SH-SY5Y (cell line): ENCODE data around the gene MGAT4C.

Experiments
- GATA2 ChIP-seq: IDR thresholded peaks from 2 replicates; pipeline ENCODE4 v1.6.1; 2011; ENCODE audit warnings: mild to moderate bottlenecking, low read depth, low read length
- GATA3 ChIP-seq: IDR thresholded peaks from 2 replicates; pipeline ENCODE4 v1.6.1; 2011; ENCODE audit warnings: low read depth, mild to moderate bottlenecking, low read length, moderate library complexity

DNA sequence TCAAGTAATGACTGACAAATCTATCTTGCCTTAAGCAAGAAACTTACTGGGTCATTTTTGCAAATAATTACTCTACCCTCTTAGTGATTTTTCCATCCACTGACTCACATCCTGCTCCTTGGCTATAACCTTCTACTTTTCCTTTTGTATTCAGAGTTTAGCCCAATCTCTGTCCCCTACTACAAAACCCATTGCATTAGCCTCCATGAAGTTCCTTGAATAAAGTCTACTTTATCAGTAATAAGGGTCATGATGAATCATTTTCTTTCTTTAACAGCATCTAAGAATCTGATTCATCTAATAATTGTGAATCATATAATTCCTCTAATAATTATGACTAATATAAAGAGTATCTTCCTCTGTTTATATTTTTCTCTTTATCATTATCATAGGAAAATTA, 249.5 kb downstream of the MGAT4C start:
- TF ChIP-seq GATA3 (no peak), GATA2 (no peak)
